ENCODE results near the gene PPP6R3.

DNA sequence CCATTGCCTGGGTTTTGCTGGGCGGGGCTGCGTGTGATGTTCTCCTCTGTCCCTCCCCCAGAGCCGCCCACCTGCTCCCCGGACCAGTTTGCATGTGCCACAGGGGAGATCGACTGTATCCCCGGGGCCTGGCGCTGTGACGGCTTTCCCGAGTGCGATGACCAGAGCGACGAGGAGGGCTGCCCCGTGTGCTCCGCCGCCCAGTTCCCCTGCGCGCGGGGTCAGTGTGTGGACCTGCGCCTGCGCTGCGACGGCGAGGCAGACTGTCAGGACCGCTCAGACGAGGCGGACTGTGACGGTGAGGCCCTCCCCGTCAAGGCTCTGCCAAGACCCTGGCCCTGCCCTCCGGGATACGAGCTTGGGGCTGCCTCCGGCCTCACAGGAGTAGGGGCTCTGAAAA, 27.0 kb upstream of the PPP6R3 start:
- no peak for TF ChIP-seq RFX3 (CRISPR knock-in tag; IDR thresholded peaks at IDR 0.05)
- TF ChIP-seq, protein P1, sequence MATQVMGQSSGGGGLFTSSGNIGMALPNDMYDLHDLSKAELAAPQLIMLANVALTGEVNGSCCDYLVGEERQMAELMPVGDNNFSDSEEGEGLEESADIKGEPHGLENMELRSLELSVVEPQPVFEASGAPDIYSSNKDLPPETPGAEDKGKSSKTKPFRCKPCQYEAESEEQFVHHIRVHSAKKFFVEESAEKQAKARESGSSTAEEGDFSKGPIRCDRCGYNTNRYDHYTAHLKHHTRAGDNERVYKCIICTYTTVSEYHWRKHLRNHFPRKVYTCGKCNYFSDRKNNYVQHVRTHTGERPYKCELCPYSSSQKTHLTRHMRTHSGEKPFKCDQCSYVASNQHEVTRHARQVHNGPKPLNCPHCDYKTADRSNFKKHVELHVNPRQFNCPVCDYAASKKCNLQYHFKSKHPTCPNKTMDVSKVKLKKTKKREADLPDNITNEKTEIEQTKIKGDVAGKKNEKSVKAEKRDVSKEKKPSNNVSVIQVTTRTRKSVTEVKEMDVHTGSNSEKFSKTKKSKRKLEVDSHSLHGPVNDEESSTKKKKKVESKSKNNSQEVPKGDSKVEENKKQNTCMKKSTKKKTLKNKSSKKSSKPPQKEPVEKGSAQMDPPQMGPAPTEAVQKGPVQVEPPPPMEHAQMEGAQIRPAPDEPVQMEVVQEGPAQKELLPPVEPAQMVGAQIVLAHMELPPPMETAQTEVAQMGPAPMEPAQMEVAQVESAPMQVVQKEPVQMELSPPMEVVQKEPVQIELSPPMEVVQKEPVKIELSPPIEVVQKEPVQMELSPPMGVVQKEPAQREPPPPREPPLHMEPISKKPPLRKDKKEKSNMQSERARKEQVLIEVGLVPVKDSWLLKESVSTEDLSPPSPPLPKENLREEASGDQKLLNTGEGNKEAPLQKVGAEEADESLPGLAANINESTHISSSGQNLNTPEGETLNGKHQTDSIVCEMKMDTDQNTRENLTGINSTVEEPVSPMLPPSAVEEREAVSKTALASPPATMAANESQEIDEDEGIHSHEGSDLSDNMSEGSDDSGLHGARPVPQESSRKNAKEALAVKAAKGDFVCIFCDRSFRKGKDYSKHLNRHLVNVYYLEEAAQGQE (IDR thresholded peaks at IDR 0.05; ENCODE audit: borderline replicate concordance in 1 of 2, low read depth in 1 of 2, low read length in 2 of 2) = no peak
- no peak for TF ChIP-seq PHF20 (CRISPR knock-in tag; IDR thresholded peaks at IDR 0.05)
- TF ChIP-seq HDAC2 (CRISPR knock-in tag; IDR thresholded peaks at IDR 0.05) = no peak
- TF ChIP-seq RFXAP (CRISPR knock-in tag; IDR thresholded peaks at IDR 0.05; ENCODE audit: borderline replicate concordance) = no peak
- TF ChIP-seq SP1 (IDR thresholded peaks at IDR 0.05) = no peak
- no peak for TF ChIP-seq SP1 (CRISPR knock-in tag; IDR thresholded peaks at IDR 0.05)
- TF ChIP-seq MAZ (IDR thresholded peaks at IDR 0.05; ENCODE audit: borderline replicate concordance, low read depth, low read length) = no peak
- TF ChIP-seq MAZ (CRISPR knock-in tag; IDR thresholded peaks at IDR 0.05; ENCODE audit: low read depth) = no peak
- TF ChIP-seq SAFB2 (CRISPR knock-in tag; IDR thresholded peaks at IDR 0.05; ENCODE audit: borderline replicate concordance, low read depth) = no peak
- no peak for TF ChIP-seq ZFYVE20 (CRISPR knock-in tag; IDR thresholded peaks at IDR 0.05; ENCODE audit: borderline replicate concordance, low read depth)
- no peak for TF ChIP-seq ZNF614 (CRISPR knock-in tag; IDR thresholded peaks at IDR 0.05; ENCODE audit: borderline replicate concordance)
- TF ChIP-seq PAX8 (CRISPR knock-in tag; IDR thresholded peaks at IDR 0.05; ENCODE audit: borderline replicate concordance) = no peak
- no peak for TF ChIP-seq BRCA1 (CRISPR knock-in tag; IDR thresholded peaks at IDR 0.05)
- no peak for TF ChIP-seq ZBTB1 (CRISPR knock-in tag; IDR thresholded peaks at IDR 0.05; ENCODE audit: borderline replicate concordance)
- no peak for TF ChIP-seq ZNF317 (CRISPR knock-in tag; IDR thresholded peaks at IDR 0.05)
